K562 (cell line): ENCODE results near the gene ZFAND5. TPM values are rescaled to one million over a fixed set of nuclear protein-coding genes. Genes with fewer than 3 reads are reported as not detected.
A peak's percentile ranks its signal among the peaks of the same experiment; 100 is the strongest.

Experiments
- ATAC-seq: fragments of 200-7000 bp; cut with Tn5 transposase; 3 replicates; pipeline ENCODE4 v1.9.1; 2020; ENCODE audit warnings: moderate library complexity
- BruUV-seq: library from RNA; stranded (reverse); fragments of 400-500 nt; replicated peaks from 2 replicates; lab custom pipeline; 2021; lab: Mats Ljungman, UMichigan
- CTCF ChIA-PET: fragments of 300-600 bp; formaldehyde crosslinking; extraction: SDS; loops from one replicate; lab custom pipeline; 2021; ENCODE audit warnings: low intra/inter-chr PET ratio; lab: Yijun Ruan, JAX
- POLR2A ChIA-PET: fragments of 300-600, 350-650 bp; sonication (Branson Sonifier 250); formaldehyde crosslinking; extraction: SDS; loops from one replicate; lab custom pipeline; 2021; ENCODE audit warnings: antibody characterized with exemption, inconsistent platforms; lab: Yijun Ruan, JAX
- DNase-seq, 4 experiments: peaks; one replicate each; pipeline versions ENCODE4 v3.0.0 to v3.0.0-alpha.2; 2011 to 2018; ENCODE audit warnings: low spot score in 3 of 4, mixed read lengths in 3 of 4; ENCODE audit errors: extremely low read depth in 1 of 4
- FAIRE-seq: peaks from 2 replicates; lab custom pipeline; 2011; peaks lifted over from hg19 to GRCh38; lab: Jason Lieb, UNC
- H2AFZ ChIP-seq: 2 replicates; pipeline ENCODE4 v1.6.0; 2011; ENCODE audit warnings: low read depth, low read length, control low read depth, inconsistent platforms
- H3K27ac ChIP-seq: fragments of 200-600 bp; 3 replicates; pipeline ENCODE4 v1.8.0; 2011; ENCODE audit warnings: low read depth, mild to moderate bottlenecking, control low read depth, inconsistent platforms, low read length, moderate library complexity, mixed read lengths; ENCODE audit errors: extremely low read depth
- H3K27me3 ChIP-seq, 2 experiments: fragments of 300-600 bp in 1 of 2; 2 replicates in 1 of 2; 3 replicates in 1 of 2; pipeline versions ENCODE4 v1.6.0 to v1.8.0; 2011; ENCODE audit warnings: inconsistent platforms in 2 of 2, low read length in 2 of 2, mild to moderate bottlenecking in 1 of 2, mixed read lengths in 1 of 2, moderate library complexity in 1 of 2; ENCODE audit not compliant: control insufficient read depth in 2 of 2, insufficient read depth in 2 of 2
- H3K36me3 ChIP-seq: fragments of 300-600 bp; 3 replicates; pipeline ENCODE4 v1.8.0; 2011; ENCODE audit warnings: mild to moderate bottlenecking, low read length, inconsistent platforms; ENCODE audit not compliant: control insufficient read depth, insufficient read depth
- H3K4me1 ChIP-seq, 2 experiments: fragments of 200-600 bp in 1 of 2; replicated peaks in 1 of 2; 2 replicates in 1 of 2; 3 replicates in 1 of 2; pipeline versions ENCODE4 v1.5.1 to v1.8.0; 2011; ENCODE audit warnings: inconsistent platforms in 2 of 2, low read length in 2 of 2, mild to moderate bottlenecking in 1 of 2, mixed read lengths in 1 of 2, moderate library complexity in 1 of 2; ENCODE audit not compliant: control insufficient read depth in 2 of 2, insufficient read depth in 2 of 2
- H3K4me2 ChIP-seq: 2 replicates; pipeline ENCODE4 v1.6.1; 2011; ENCODE audit warnings: low read length, control low read depth, inconsistent platforms, mixed read lengths; ENCODE audit not compliant: insufficient read depth
- H3K4me3 ChIP-seq: fragments of 200-600 bp; sonication (generic), shearing (Covaris generic); 2 replicates; pipeline ENCODE4 v1.5.1; 2016; ENCODE audit warnings: control low read depth, inconsistent platforms
- H3K79me2 ChIP-seq: fragments of 200-600 bp; 3 replicates; pipeline ENCODE4 v1.8.0; 2011; ENCODE audit warnings: low read length, inconsistent platforms; ENCODE audit not compliant: control insufficient read depth, insufficient read depth
- H3K9ac ChIP-seq, 2 experiments: 2 replicates each; pipeline versions ENCODE4 v1.6.0 to v1.6.1; 2011; ENCODE audit warnings: low read depth in 2 of 2, low read length in 2 of 2, control low read depth in 1 of 2, inconsistent platforms in 1 of 2, mild to moderate bottlenecking in 1 of 2, mixed read lengths in 1 of 2; ENCODE audit not compliant: insufficient read depth in 1 of 2
- H3K9me1 ChIP-seq: one replicate; pipeline ENCODE4 v1.6.0; 2011; ENCODE audit warnings: inconsistent platforms, mild to moderate bottlenecking, low read length, moderate library complexity; ENCODE audit not compliant: control insufficient read depth, insufficient read depth
- H3K9me3 ChIP-seq: replicated peaks from 2 replicates; pipeline ENCODE4 v1.5.1; 2011; ENCODE audit warnings: low read depth, low read length, inconsistent platforms; ENCODE audit not compliant: control insufficient read depth, insufficient read depth
- H4K20me1 ChIP-seq: replicated peaks from 2 replicates; pipeline ENCODE4 v1.6.1; 2011; ENCODE audit warnings: low read length, inconsistent platforms, mixed read lengths; ENCODE audit not compliant: control insufficient read depth, insufficient read depth
- C11orf30 ChIP-seq: fragments of 450-650 bp; IDR thresholded peaks from 2 replicates; pipeline ENCODE4 v1.6.1; 2016; ENCODE audit warnings: low read depth, mild to moderate bottlenecking
- FOXK2 ChIP-seq, 2 experiments: fragments of 450-650 bp; IDR thresholded peaks in 1 of 2; conservative IDR thresholded peaks in 1 of 2; 2 replicates each; pipeline ENCODE4 v1.6.1; 2016; ENCODE audit warnings: low read depth in 2 of 2, mild to moderate bottlenecking in 1 of 2
- MYNN ChIP-seq, 2 experiments: sonication (generic); formaldehyde crosslinking in 1 of 2; IDR thresholded peaks; 2 replicates each; pipeline versions ENCODE4 v1.5.0 to v1.6.1; 2016 to 2020; ENCODE audit warnings: antibody characterized with exemption in 1 of 2, missing genetic modification reagents in 1 of 2
- RCOR1 ChIP-seq, 2 experiments: IDR thresholded peaks; 2 replicates each; pipeline ENCODE4 v1.6.1; 2012; ENCODE audit warnings: low read depth in 2 of 2, low read length in 2 of 2, borderline replicate concordance in 1 of 2, improper control_type of control experiment in 1 of 2
- ZNF175 ChIP-seq: fragments of 200-800 bp; sonication (Bioruptor generic); IDR thresholded peaks from 2 replicates; pipeline ENCODE4 v1.6.1; 2016; ENCODE audit warnings: low read depth, mild to moderate bottlenecking, missing genetic modification characterization, missing compliant biosample characterization
- ZNF431 ChIP-seq: sonication (generic); formaldehyde crosslinking; IDR thresholded peaks from 2 replicates; pipeline ENCODE4 v1.8.0; 2022; ENCODE audit warnings: mild to moderate bottlenecking, missing genetic modification reagents
- ZNF551 ChIP-seq: fragments of 250-450 bp; sonication (Bioruptor Pico); IDR thresholded peaks from 2 replicates; pipeline ENCODE4 v1.5.0; 2021; ENCODE audit warnings: mild to moderate bottlenecking, moderate library complexity
- WGBS: fragments of 100-300 bp; shearing (Covaris generic); methylation state at CpG from one replicate; pipeline ENCODE4 v1.1.6; 2016; ENCODE audit warnings: low coverage, mixed read lengths; ENCODE audit not compliant: insufficient coverage; ENCODE audit errors: missing lambda C conversion rate; 5-methylcytosine and 5-hydroxymethylcytosine counted together
- in situ Hi-C: fragments of 300-500 bp; cut with MboI; formaldehyde crosslinking; loops from 4 replicates; pipeline ENCODE4 v1.15.0; 2018; ENCODE audit warnings: inconsistent platforms, mixed read lengths
- intact Hi-C: fragments of 100-400 bp; cut with micrococcal nuclease; formaldehyde crosslinking; loops from 2 replicates; pipeline ENCODE4 v1.14.2; 2022
- polyA plus RNA-seq, 8 experiments: library from polyadenylated mRNA; depleted of rRNA in 4 of 8; stranded (reverse) in 5 of 8; unstranded in 3 of 8; fragments of >200 nt; fragmentation: Nextera tagmentation in 2 of 8; fragmentation: Illumina TruSeq in 1 of 8; extraction: Ambion mirVana in 2 of 8; extraction: Trizol in 1 of 8; gene quantifications; 2 replicates each; pipeline versions ENCODE4 v1.2.1 to v1.2.3, GENCODE V29; 2011 to 2014; ENCODE audit warnings: inconsistent platforms in 1 of 8, missing spikeins in 1 of 8
- total RNA-seq, 7 experiments: library from RNA; depleted of rRNA in 6 of 7; stranded (reverse); fragments of >200 nt in 6 of 7; fragmentation: Illumina TruSeq in 2 of 7; extraction: Trizol in 2 of 7; gene quantifications; 2 replicates each; pipeline versions ENCODE4 v1.2.1 to v1.2.3, GENCODE V29; 2011 to 2021; ENCODE audit warnings: low replicate concordance in 1 of 7
- TF ChIP-seq, protein P1 (sequence below): sonication (generic); formaldehyde crosslinking; IDR thresholded peaks from 2 replicates; pipeline ENCODE4 v1.8.1; 2023; ENCODE audit warnings: missing genetic modification reagents, mild to moderate bottlenecking, borderline replicate concordance
- TF ChIP-seq, protein P2 (sequence below): sonication (generic); formaldehyde crosslinking; IDR thresholded peaks from 2 replicates; pipeline ENCODE4 v1.8.0; 2023; ENCODE audit warnings: missing genetic modification reagents, mild to moderate bottlenecking, borderline replicate concordance

Gene ZFAND5
- total and polyA plus RNA-seq, 9 of the 15 experiments (the other 6 are each of a cell fraction or from before 2014, with no cell fraction given): 12.7 to 64.2 (median 34.5) TPM

DNA sequence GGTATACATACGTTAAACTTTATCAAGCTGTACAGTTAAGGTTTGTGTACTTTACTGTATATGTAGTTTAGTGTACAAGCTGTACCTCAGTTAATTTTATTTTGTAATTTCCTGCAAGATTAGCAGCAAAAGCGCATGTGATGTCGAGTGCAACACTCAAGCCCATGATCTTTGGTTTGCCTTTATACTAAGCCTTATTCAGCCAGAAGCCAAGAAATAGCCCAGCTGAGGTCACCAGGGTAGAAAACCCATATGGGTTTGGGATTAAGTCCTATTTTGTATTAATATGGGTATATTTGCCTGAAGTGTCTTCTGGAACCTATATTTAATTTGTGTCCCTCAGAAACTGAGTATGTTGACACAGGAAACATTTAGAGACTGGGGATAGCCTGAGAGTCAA, 59.3 kb downstream of the ZFAND5 start (continued):
- no peak for TF ChIP-seq ZNF431 (CRISPR knock-in tag)

GRCh38 chr9:72305102-72305546, 59.9 kb downstream of the ZFAND5 start:
- Histone ChIP-seq H3K4me3 (no peak overlapping the region), H4K20me1 (no peaks in the 10 kb centered on the region), H3K9me3 (no peaks in the 10 kb centered on the region), H3K9ac (no peak overlapping the region), H3K9me1 (no peaks in the 10 kb centered on the region), H3K79me2 (no peaks in the 10 kb centered on the region), H3K36me3 (no peaks in the 10 kb centered on the region), H3K4me1 (no peaks in the 10 kb centered on the region; a peak in 2 of 5 replicates), H3K27ac (no peak overlapping the region), H3K27me3 (no peaks in the 10 kb centered on the region), H2AFZ (no peak overlapping the region), H3K4me2 (0 out of 2 replicates have a peak overlapping the region, but pooled peaks have one; percentile 2)
- in situ Hi-C loops: no loop called here
- DNase-seq (peak; percentile 9 to 53 (median 16)), FAIRE-seq (no peak), ATAC-seq (peak; percentile 78)
- CTCF ChIA-PET: no interaction called here
- POLR2A ChIA-PET: interaction anchor here (0.6 kb wide), 2 partner anchors 71 to 207 kb away, joined by 3 read pairs; no protein-coding TSS in a partner anchor
- intact Hi-C loops: no loop called here
- no TSS peak for BruUV-seq
- WGBS: 8% methylated on average over 7 of the region's 8 CpGs
- TF ChIP-seq FOXK2 (conservative IDR thresholded peaks at IDR 0.05 in 1 of 2, IDR thresholded peaks at IDR 0.05 in 1 of 2; ENCODE audit: low read depth in 2 of 2): no peak
- TF ChIP-seq ZNF175 (CRISPR knock-in tag): no peak
- no peak for TF ChIP-seq ZNF551 (CRISPR knock-in tag)
- TF ChIP-seq MYNN (IDR thresholded peaks at IDR 0.05): peak; percentile 60; the same call in 1 of the 2 replicates
- no peak for TF ChIP-seq MYNN (CRISPR knock-in tag; IDR thresholded peaks at IDR 0.05)
- peak in 1 of 2 experiments; percentile 45; a peak in 1 of 4 replicates for TF ChIP-seq RCOR1 (IDR thresholded peaks at IDR 0.05; ENCODE audit: borderline replicate concordance in 1 of 2, low read depth in 2 of 2, low read length in 2 of 2)
- TF ChIP-seq, protein P1, sequence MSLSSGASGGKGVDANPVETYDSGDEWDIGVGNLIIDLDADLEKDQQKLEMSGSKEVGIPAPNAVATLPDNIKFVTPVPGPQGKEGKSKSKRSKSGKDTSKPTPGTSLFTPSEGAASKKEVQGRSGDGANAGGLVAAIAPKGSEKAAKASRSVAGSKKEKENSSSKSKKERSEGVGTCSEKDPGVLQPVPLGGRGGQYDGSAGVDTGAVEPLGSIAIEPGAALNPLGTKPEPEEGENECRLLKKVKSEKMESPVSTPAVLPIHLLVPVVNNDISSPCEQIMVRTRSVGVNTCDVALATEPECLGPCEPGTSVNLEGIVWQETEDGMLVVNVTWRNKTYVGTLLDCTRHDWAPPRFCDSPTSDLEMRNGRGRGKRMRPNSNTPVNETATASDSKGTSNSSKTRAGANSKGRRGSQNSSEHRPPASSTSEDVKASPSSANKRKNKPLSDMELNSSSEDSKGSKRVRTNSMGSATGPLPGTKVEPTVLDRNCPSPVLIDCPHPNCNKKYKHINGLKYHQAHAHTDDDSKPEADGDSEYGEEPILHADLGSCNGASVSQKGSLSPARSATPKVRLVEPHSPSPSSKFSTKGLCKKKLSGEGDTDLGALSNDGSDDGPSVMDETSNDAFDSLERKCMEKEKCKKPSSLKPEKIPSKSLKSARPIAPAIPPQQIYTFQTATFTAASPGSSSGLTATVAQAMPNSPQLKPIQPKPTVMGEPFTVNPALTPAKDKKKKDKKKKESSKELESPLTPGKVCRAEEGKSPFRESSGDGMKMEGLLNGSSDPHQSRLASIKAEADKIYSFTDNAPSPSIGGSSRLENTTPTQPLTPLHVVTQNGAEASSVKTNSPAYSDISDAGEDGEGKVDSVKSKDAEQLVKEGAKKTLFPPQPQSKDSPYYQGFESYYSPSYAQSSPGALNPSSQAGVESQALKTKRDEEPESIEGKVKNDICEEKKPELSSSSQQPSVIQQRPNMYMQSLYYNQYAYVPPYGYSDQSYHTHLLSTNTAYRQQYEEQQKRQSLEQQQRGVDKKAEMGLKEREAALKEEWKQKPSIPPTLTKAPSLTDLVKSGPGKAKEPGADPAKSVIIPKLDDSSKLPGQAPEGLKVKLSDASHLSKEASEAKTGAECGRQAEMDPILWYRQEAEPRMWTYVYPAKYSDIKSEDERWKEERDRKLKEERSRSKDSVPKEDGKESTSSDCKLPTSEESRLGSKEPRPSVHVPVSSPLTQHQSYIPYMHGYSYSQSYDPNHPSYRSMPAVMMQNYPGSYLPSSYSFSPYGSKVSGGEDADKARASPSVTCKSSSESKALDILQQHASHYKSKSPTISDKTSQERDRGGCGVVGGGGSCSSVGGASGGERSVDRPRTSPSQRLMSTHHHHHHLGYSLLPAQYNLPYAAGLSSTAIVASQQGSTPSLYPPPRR: no peak
- TF ChIP-seq, protein P2, sequence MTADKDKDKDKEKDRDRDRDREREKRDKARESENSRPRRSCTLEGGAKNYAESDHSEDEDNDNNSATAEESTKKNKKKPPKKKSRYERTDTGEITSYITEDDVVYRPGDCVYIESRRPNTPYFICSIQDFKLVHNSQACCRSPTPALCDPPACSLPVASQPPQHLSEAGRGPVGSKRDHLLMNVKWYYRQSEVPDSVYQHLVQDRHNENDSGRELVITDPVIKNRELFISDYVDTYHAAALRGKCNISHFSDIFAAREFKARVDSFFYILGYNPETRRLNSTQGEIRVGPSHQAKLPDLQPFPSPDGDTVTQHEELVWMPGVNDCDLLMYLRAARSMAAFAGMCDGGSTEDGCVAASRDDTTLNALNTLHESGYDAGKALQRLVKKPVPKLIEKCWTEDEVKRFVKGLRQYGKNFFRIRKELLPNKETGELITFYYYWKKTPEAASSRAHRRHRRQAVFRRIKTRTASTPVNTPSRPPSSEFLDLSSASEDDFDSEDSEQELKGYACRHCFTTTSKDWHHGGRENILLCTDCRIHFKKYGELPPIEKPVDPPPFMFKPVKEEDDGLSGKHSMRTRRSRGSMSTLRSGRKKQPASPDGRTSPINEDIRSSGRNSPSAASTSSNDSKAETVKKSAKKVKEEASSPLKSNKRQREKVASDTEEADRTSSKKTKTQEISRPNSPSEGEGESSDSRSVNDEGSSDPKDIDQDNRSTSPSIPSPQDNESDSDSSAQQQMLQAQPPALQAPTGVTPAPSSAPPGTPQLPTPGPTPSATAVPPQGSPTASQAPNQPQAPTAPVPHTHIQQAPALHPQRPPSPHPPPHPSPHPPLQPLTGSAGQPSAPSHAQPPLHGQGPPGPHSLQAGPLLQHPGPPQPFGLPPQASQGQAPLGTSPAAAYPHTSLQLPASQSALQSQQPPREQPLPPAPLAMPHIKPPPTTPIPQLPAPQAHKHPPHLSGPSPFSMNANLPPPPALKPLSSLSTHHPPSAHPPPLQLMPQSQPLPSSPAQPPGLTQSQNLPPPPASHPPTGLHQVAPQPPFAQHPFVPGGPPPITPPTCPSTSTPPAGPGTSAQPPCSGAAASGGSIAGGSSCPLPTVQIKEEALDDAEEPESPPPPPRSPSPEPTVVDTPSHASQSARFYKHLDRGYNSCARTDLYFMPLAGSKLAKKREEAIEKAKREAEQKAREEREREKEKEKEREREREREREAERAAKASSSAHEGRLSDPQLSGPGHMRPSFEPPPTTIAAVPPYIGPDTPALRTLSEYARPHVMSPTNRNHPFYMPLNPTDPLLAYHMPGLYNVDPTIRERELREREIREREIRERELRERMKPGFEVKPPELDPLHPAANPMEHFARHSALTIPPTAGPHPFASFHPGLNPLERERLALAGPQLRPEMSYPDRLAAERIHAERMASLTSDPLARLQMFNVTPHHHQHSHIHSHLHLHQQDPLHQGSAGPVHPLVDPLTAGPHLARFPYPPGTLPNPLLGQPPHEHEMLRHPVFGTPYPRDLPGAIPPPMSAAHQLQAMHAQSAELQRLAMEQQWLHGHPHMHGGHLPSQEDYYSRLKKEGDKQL (CRISPR knock-in tag): no peak
- 0 out of 2 replicates have a peak, but pooled peaks have one; percentile 21 for TF ChIP-seq C11orf30
